ENCODE data around the gene CTR9. TPM values are rescaled to one million over a fixed set of nuclear protein-coding genes. Genes with fewer than 3 reads are reported as not detected.

Gene CTR9
- total RNA-seq, 1 experiment from 2014 or later = 20.0 TPM

DNA sequence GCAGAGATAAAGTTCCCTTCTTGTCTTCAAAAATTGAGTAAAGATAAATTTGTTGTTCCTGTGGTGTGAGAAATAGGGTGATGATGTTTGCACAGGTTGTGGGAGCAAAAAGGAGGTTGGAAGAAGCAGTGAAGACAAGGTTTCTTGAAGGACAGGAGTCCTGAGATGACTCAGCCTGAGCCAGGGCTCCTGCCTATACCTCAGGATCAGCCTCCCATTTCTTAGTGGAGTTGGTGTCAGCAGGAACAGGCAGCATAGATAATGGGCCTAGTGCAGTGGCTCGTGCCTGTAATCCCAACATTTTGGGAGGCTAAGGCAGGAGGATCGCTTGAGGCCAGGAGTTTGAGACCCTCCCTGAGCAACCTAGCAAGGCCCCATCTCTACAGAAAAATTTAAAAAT lies 29.0 kb downstream of the CTR9 start:
- no TSS peak for BruUV-seq (replicated peaks)
- TF ChIP-seq EZH2 (IDR thresholded peaks at IDR 0.05; ENCODE audit: low read length, unreplicated experiment) (no peak), EZH2phosphoT487 (IDR thresholded peaks at IDR 0.05; ENCODE audit: borderline replicate concordance, low read length) (no peak)
- TF ChIP-seq, protein P1, sequence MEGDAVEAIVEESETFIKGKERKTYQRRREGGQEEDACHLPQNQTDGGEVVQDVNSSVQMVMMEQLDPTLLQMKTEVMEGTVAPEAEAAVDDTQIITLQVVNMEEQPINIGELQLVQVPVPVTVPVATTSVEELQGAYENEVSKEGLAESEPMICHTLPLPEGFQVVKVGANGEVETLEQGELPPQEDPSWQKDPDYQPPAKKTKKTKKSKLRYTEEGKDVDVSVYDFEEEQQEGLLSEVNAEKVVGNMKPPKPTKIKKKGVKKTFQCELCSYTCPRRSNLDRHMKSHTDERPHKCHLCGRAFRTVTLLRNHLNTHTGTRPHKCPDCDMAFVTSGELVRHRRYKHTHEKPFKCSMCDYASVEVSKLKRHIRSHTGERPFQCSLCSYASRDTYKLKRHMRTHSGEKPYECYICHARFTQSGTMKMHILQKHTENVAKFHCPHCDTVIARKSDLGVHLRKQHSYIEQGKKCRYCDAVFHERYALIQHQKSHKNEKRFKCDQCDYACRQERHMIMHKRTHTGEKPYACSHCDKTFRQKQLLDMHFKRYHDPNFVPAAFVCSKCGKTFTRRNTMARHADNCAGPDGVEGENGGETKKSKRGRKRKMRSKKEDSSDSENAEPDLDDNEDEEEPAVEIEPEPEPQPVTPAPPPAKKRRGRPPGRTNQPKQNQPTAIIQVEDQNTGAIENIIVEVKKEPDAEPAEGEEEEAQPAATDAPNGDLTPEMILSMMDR (conservative IDR thresholded peaks at IDR 0.05; ENCODE audit: low read depth, low read length) = no peak
- Histone ChIP-seq H3K4me1 (ENCODE audit: insufficient read depth, low read length) (no peaks in the 10 kb centered on the region), H3F3A (ENCODE audit: low read length, unreplicated experiment) (no peaks in the 10 kb centered on the region), H4K20me1 (ENCODE audit: low read length) (no peaks in the 10 kb centered on the region), H3K27ac (ENCODE audit: low read length) (no peak overlapping the region), H3K4me3 (ENCODE audit: low read length) (no peak overlapping the region), H3K9me2 (replicated peaks; ENCODE audit: low read length) (no peaks in the 10 kb centered on the region), H3K9ac (ENCODE audit: low read length) (no peak overlapping the region), H2AFZ (ENCODE audit: low read length) (no peak overlapping the region), H3K27me3 (ENCODE audit: low read length) (no peaks in the 10 kb centered on the region), H3K36me3 (ENCODE audit: low read depth, low read length) (peaks cover 20% of the 10 kb centered on the region), H3K79me2 (ENCODE audit: low read length) (no peaks in the 10 kb centered on the region), H3K9me3 (ENCODE audit: low read length) (no peaks in the 10 kb centered on the region), H3K4me2 (ENCODE audit: low read length) (no peak overlapping the region)
- ChIA-PET POLR2A (ENCODE audit: unreplicated experiment) (no interaction called here), CTCF (no interaction called here)
- no peak; the same call in 1 of the 2 replicates for ATAC-seq
- no peak for DNase-seq
- intact Hi-C loops (cut with micrococcal nuclease) = no loop called here

DNA sequence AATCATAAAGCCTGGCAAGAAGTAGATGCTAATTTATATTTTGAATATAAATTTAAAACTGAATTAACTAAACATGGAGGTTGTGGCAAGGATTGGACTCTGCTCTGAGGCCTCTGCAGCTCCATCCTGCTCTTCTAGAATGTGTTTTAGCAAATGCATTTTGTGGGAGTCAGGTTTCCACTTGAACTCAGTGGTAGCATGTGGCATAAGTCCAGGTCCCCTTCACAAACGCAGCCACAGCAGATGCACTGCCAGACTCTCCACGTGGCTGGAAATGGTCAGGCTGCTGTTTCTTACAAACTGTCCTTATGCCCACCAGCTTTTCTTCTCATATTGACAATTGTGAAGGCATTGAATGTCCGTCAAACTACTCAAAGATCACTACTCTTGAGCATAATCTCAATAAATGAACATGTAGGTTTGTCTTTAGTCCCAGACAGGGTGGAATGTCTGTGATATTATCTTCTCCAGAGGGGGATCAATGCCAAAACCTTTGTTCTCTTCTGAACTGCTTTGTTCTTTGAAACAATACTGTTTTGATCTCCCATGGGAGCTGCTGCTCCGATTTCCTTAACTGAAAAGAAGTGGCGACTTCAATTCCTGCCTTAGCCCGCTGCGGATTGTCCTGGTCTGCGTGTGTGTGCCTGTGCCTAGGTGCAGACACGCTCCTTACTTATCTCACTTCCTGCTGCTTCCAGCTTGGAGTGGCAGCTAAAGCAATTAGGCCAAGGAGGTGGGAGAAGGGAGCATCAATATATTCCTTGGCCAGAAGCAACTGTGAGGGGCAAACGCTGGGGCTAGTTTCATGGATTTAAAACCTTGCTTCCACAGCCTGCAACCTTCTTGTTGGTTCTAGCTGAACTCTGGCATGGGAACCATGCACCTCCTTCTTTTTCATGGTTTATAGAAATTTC lies 33.4 kb downstream of the CTR9 start:
- CTCF ChIA-PET = no interaction called here
- H3K79me2 ChIP-seq (ENCODE audit: low read length) = no peaks in the 10 kb centered on the region
- no peak overlapping the region for H3K9ac ChIP-seq (ENCODE audit: low read length)
- H3K27ac ChIP-seq (ENCODE audit: low read length) = no peak overlapping the region
- no TSS peak for BruUV-seq (replicated peaks)
- H3K9me3 ChIP-seq (ENCODE audit: low read length) = no peaks in the 10 kb centered on the region
- no peaks in the 10 kb centered on the region for H3K4me1 ChIP-seq (ENCODE audit: insufficient read depth, low read length)
- no peak for ATAC-seq
- POLR2A ChIA-PET (ENCODE audit: unreplicated experiment) = no interaction called here
- no peak overlapping the region for H2AFZ ChIP-seq (ENCODE audit: low read length)
- intact Hi-C loops (cut with micrococcal nuclease) = no loop called here
- H3K27me3 ChIP-seq (ENCODE audit: low read length) = no peaks in the 10 kb centered on the region
- H4K20me1 ChIP-seq (ENCODE audit: low read length) = no peaks in the 10 kb centered on the region
- H3K36me3 ChIP-seq (ENCODE audit: low read depth, low read length) = no peaks in the 10 kb centered on the region
- TF ChIP-seq, protein P1 (conservative IDR thresholded peaks at IDR 0.05; ENCODE audit: low read depth, low read length) = no peak
- TF ChIP-seq EZH2phosphoT487 (IDR thresholded peaks at IDR 0.05; ENCODE audit: borderline replicate concordance, low read length) = no peak
- TF ChIP-seq EZH2 (IDR thresholded peaks at IDR 0.05; ENCODE audit: low read length, unreplicated experiment) = no peak
- H3K4me3 ChIP-seq (ENCODE audit: low read length) = no peak overlapping the region
- H3K4me2 ChIP-seq (ENCODE audit: low read length) = no peak overlapping the region
- H3F3A ChIP-seq (ENCODE audit: low read length, unreplicated experiment) = no peaks in the 10 kb centered on the region
- no peaks in the 10 kb centered on the region for H3K9me2 ChIP-seq (replicated peaks; ENCODE audit: low read length)
- no peak for DNase-seq

DNA sequence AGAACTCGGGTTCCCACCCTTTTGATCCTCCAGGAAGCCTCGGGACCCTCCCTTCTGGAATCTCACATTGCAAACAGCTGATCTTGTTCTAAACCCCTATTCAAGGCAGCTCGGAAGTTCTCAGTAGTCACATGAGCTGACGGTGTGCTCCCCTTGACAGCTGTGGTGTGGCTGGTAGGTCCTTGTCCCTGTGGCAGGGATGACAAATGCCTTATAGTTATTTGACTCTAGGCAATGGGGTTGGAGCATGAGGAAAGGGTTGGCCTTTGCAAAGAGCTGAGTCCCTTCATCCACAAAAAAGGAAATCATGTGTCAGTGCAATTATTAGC lies 34.1 kb downstream of the CTR9 start:
- intact Hi-C loops (cut with micrococcal nuclease) = no loop called here
- ChIA-PET POLR2A (ENCODE audit: unreplicated experiment) (no interaction called here), CTCF (no interaction called here)
- no peaks in the 10 kb centered on the region for H3K27me3 ChIP-seq (ENCODE audit: low read length)
- no peak overlapping the region for H3K9ac ChIP-seq (ENCODE audit: low read length)
- H3F3A ChIP-seq (ENCODE audit: low read length, unreplicated experiment) = no peaks in the 10 kb centered on the region
- no peaks in the 10 kb centered on the region for H4K20me1 ChIP-seq (ENCODE audit: low read length)
- DNase-seq (no peak), ATAC-seq (no peak)
- no peaks in the 10 kb centered on the region for H3K4me1 ChIP-seq (ENCODE audit: insufficient read depth, low read length)
- no peaks in the 10 kb centered on the region for H3K36me3 ChIP-seq (ENCODE audit: low read depth, low read length)
- no TSS peak for BruUV-seq (replicated peaks)
- H3K79me2 ChIP-seq (ENCODE audit: low read length) = no peaks in the 10 kb centered on the region
- no peak overlapping the region for H3K4me2 ChIP-seq (ENCODE audit: low read length)
- no peak overlapping the region for H3K27ac ChIP-seq (ENCODE audit: low read length)
- H2AFZ ChIP-seq (ENCODE audit: low read length) = no peak overlapping the region
- no peak for TF ChIP-seq EZH2phosphoT487 (IDR thresholded peaks at IDR 0.05; ENCODE audit: borderline replicate concordance, low read length)
- no peak for TF ChIP-seq EZH2 (IDR thresholded peaks at IDR 0.05; ENCODE audit: low read length, unreplicated experiment)
- TF ChIP-seq, protein P1 (conservative IDR thresholded peaks at IDR 0.05; ENCODE audit: low read depth, low read length) = no peak
- H3K9me2 ChIP-seq (replicated peaks; ENCODE audit: low read length) = no peaks in the 10 kb centered on the region
- no peaks in the 10 kb centered on the region for H3K9me3 ChIP-seq (ENCODE audit: low read length)
- H3K4me3 ChIP-seq (ENCODE audit: low read length) = no peak overlapping the region

All from PC-3 (cell line).